Transverse colon (tissue), 4 donors: Measurements from ENCODE around the gene PLEKHM2.
"Not testable (repeated sequence)": the region's sequence is repeated elsewhere in the genome, so short reads cannot be mapped to it uniquely, and the experiment has no call there.

Experiments
- CTCF ChIP-seq, 5 experiments: fragments of 200-600 bp in 3 of 5; fragments of 450-650 bp in 2 of 5; sonication (generic) in 3 of 5; IDR thresholded peaks; 1 replicate in 2 of 5; 2 replicates in 3 of 5; pipeline ENCODE4 v1.5.1; 2016 to 2017; ENCODE audit warnings: antibody characterized with exemption in 5 of 5, inconsistent platforms in 3 of 5, mild to moderate bottlenecking in 2 of 5, moderate library complexity in 1 of 5
- POLR2AphosphoS5 ChIP-seq, 3 donors: sonication (generic); formaldehyde crosslinking; IDR thresholded peaks; one replicate each; pipeline ENCODE4 v1.6.1; 2016; ENCODE audit warnings: antibody characterized with exemption in 3 of 3

- not testable (repeated sequence) for TF ChIP-seq CTCF, POLR2AphosphoS5 (IDR thresholded peaks at IDR 0.05)
Measured at GRCh38 chr1:15699321-15699720, 15.2 kb downstream of the PLEKHM2 start.
